Right kidney (tissue), 1 donor: ENCODE data around the gene ALKBH7.

Experiments
- DNase-seq: peaks from one replicate; pipeline ENCODE4 v3.0.0-alpha.2; 2016

Gene ALKBH7

DNA sequence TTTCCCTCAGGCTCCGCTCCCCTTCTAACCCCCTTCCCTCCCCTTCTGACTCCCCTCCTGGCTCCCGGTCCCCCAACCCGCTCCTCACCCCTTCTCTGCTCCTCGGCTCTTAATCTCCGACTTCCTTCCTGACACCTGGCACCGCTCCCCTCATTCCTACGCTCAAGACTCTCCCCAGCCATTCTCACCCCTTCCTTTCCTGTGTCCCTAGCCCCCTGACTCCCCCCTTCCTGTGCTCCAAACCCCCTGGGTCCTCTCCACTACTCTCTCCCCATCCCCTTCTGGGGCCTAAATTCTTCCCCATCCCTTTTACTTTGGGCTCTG lies 10.6 kb upstream of the ALKBH7 start:
- no peak for DNase-seq

DNA sequence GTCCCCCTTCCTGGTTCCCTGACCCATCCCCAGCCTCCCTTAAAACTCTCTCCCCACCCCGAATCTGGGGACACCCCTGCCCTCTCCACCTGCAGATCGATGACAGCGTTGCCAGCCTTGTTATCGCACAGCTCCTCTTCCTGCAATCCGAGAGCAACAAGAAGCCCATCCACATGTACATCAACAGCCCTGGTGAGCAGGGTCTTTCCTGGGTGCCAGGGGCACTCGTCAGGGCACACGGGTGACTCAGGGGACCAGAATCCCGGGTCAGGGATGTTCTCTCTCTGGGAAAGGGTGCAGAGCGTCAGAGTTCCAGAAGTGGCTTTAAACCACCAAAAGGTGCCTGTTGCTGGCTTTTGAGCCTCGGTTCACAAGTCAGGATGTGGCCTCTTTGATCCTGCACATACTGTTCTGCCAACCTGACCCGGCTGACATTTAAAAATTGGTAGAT lies 10.2 kb upstream of the ALKBH7 start:
- no peak for DNase-seq

DNA sequence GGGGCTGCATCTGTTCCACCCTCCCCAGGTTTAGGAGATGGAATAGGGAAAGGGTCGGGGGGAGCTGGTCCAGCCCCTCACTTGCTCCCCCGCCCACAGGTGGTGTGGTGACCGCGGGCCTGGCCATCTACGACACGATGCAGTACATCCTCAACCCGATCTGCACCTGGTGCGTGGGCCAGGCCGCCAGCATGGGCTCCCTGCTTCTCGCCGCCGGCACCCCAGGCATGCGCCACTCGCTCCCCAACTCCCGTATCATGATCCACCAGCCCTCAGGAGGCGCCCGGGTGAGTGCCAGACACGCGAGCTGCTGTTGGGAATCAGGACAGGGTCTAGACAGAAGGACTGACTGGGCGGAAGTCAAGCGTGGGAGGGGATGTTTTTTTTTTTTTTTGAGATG lies 8.2 kb upstream of the ALKBH7 start:
- DNase-seq: no peak

DNA sequence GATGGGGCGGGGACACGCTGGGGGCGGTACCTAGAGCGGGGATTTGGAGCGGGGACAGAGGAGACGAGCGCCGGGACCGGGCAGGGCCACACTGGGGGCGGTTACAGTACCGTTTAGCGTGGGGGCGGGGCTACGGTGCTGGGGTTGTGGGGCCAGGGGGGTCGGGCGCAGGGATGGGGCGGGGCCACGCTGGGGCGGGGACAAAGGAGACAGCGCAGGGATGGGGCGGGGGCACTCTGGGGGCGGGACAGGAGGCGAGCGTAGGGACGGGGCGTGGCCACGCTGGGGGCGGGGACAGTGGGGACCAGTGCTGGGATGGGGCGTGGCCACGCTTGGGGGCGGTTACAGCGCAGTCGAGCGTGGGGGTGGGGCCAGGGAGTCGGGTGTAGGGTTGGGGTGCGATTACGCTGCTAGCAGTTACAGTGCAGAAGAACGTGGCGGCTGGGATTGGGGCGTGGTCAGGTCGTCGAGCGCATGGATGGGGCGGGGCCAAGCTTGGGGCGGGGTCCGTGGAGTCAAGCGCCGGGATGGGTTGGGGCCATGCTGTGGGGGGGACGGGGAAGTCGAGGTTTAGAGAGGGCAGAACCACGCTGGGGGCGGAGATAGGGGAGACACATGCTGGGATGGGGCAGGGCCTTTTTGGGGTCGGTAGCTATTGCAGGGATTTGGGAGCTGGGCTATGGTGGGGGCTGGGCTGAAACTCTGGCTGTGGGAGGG lies 660 bp downstream of the ALKBH7 start:
- DNase-seq: peak; percentile 45

DNA sequence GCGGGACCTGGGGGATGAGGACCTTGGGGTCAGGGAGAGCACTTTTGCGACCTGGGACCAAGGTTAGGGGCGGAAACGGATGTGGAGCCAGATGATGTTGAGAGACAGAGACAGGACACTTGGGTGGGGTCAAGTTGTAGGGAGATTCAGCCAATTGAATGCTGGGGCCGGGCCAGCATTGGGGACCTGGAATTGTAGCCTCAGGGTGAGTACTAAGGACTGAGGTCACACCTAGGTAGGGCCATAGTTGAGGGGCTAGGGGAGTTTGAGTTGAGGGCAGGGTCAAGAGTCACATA lies 1.2 kb downstream of the ALKBH7 start:
- no peak for DNase-seq

DNA sequence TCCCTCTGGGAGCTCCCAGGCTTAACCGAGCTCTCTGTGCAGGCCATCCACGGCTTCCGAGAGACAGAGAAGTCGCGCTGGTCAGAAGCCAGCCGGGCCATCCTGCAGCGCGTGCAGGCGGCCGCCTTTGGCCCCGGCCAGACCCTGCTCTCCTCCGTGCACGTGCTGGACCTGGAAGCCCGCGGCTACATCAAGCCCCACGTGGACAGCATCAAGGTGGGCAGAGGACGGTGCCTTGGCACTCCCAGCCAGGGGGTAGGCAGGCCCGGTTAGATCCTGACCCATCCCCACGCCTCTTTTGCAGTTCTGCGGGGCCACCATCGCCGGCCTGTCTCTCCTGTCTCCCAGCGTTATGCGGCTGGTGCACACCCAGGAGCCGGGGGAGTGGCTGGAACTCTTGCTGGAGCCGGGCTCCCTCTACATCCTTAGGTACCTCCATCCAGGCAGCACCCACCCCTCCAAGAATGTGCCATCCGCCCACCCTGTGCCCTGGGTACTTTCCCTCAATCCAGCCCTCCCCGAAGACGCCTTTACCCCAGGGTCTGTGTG lies 1.6 kb downstream of the ALKBH7 start:
- DNase-seq: no peak

DNA sequence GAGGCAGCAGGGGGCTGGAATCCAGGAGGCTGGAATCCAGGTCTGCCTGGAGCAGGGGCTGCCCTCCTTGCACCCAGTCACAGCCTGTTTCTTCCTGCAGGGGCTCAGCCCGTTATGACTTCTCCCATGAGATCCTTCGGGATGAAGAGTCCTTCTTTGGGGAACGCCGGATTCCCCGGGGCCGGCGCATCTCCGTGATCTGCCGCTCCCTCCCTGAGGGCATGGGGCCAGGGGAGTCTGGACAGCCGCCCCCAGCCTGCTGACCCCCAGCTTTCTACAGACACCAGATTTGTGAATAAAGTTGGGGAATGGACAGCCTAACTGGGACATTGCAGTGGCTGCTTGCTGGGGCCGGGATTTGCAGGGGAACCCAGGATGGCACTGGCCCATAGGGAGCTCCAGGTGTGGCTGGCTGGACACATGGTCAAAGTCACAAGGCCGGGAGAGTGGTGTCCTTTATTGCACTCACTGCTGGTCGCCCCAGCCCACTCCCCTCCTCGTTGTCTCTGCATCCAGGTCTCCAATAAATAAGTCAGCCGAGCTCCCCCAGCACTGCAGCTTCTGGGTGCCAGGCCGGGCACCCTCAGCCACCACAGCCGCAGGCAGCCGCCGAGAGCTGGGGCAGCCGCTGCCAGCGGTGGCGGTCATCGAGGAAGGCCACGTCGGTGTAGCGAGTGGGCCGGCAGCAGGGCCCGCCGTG lies 2.3 kb downstream of the ALKBH7 start:
- no peak for DNase-seq

DNA sequence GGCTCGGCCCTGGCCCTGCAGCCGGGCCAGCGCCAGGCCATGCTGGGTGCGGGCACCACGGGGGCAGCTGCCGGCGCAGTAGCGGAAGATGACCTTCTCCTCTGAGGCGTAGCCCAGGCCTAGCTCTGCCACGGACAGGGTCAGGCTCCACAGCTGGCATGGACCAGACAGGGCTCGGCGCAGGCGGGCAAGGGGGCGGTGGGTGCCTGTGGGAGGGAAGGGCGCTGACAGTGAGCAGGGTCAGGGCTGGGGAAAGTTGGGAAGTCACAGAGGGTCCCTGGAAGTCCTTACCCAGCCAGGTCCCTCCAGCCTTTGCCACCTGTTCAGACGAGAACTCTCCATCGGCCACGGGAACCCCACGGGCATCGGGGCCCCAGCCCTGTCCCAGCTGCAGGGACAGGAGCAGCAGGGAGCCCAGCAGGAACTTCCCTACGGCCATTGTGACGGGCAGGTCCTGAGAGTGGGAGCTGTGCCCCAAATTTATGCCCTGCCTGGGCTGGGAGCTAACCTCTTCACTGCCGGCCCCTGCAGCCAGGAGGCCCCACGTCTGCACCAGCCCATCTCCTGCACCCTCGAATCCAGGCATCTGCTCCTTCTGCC lies 2.9 kb downstream of the ALKBH7 start, which contains the start of gene PSPN:
Gene PSPN, minus strand, starts transcription at position 523 of the 600 bp plus-strand sequence. Its CDS starts 84 bp downstream, at position 439.
- DNase-seq: no peak

DNA sequence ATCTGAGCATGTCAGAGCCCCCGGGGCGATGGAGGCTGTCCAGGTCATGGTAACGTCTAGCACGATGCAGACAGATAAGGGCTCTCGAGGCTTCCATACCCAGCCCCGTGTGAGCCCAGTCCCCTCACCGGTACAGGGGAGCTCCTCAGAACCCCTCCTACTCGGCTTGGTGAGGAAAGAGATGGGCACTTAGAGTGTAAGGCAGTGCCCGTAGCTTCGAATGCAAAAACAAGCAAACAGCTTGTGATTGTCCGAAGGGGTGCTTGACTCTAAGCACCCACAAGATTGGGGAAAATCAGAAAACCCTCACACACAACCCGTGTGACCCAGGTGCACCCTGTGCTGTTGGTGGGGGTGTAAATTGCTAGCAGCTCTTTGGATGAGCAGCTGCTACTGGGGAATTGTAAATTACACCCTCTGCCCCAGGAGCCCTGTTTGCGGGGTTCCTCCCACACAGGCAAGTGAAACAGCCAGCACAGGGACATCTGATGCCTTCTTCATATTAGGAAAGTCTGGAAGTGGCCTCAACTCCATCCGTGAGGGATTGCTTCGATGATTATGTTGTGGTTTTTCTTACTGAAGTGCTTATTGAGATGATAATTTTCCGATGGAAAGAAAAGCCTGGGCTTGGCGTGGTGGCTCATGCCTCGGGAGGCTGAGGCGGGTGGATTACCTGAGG lies 4.1 kb downstream of the ALKBH7 start:
- no peak for DNase-seq

DNA sequence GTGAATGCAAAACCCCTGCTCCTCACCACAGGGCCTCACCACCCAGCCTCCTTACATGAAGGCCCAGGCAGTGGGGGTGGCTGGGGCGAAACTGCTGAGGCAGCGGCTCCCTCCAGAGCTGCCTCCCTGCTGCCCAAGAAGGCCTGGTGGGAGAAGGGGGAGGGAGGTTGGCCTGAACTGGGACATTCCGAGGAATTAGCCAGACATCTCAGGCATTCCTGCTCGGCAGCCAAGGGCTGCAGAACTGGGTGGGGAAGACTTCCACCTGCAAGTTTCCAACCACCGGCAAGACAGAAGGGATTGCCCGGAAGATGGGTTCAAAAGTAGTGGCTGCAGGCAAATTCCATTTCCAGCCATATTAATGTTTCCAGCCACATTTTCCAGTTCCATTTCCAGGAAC lies 5.4 kb downstream of the ALKBH7 start:
- no peak for DNase-seq

DNA sequence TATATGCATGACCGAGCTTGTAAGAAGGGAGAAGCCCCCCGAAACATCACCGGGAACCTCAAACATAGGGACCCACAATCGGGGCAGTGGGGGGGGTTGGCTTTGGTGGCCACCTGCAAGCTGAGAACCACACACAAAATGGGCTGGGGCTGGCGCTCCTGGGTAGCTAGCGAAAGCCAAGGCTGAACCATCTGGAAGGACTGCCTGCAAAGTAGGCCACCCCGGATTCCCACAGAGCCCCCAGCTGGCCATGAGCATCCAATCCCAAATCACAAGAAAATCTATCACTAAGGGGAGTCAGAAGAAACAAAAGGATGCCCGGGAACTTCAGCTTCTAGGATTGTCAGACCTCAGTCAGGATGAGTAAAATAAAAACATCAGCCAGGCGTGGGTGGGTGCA lies 5.9 kb downstream of the ALKBH7 start:
- no peak for DNase-seq

DNA sequence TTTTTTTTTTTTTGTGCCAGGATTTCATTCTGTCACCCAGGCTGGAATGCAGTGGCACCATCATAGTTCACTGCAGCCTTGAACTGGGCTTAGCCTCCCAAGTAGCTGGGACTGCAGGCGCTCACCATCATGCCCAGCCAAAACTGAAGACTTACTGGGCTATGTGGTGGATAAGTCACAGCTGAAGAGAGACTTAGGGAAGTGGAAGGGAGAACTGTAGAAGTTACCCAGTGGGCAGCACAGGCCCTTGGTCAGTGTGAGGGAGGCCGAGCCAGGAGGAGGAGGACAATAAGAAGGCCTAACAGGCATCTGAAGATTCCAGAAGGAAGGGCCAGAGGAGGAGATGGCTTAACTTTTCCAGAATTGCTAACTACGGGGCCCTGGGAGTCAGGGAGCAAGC lies 7.2 kb downstream of the ALKBH7 start:
- no peak for DNase-seq

DNA sequence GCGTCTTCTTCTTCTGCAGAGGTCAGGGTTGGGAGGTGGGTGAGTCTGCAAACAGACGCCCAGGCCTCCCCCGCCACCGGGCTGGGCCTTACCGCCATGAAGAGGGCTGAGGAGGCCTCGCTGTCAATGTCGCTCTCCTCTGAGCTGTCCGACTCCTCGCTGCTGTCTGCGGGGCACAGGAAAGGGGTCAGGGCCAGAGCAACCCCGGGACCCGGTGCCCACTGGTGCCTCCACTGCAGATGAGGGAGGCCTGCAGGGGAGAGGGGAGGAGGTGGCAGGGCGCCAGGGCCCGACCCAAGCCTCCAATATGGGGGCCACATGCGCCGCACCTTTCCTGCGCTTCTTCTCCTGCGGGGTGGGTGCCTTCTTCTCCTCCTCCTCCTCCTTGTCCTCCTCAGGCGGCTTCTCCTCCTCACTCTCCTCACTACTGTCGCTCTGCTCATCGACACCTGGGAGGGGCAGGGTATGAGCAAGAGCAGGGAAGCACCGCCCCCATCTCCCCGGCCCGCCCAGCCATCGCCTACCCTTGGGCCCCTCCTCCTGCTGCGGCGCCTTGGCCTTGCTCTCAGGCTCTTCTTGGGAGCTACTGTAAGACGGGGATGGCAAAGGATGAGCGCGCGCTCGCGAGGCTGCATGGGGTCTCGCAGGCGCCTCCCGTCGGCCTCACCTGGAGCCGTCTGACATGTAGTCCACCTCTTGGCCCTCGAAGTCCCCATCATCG lies 8.6 kb downstream of the ALKBH7 start:
- no peak for DNase-seq

DNA sequence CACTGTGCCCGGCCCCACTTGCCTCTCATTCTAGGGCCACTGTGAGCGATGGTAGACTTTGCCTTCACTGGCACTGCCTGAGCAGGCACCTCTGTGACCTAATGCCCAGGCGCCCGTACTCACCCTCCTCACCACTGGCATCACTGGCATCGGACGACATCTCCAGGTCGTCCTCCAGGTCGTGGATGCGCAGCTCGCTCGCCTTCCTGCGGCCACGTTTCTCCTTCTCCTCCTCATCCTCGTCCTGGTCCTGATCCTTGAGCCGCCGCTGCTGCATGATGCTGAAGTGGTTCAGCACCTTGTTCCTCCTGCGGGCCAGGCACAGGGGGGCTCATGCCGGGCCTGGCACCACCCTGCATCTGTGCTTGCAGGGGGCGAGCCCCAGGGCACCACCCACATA lies 10.6 kb downstream of the ALKBH7 start:
- no peak for DNase-seq

DNA sequence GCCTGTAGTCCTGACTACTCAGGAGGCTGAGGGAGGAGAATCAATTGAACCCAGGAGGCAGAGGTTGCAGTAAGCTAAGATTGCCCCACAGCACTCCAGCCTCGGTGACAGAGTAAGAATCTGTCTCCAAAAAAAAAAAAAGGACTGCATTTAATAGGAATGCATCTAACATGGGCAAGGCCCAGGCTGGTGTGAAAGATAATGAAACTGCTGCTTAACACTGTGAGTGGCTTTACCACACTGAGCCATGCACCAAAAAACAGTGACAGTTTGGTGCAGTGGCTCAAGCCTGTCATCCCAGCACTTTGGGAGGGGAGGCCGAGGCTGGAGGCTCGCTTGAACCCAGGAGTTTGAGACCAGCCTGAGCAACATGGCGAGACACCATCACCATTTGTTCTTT lies 11.8 kb downstream of the ALKBH7 start:
- DNase-seq: no peak

DNA sequence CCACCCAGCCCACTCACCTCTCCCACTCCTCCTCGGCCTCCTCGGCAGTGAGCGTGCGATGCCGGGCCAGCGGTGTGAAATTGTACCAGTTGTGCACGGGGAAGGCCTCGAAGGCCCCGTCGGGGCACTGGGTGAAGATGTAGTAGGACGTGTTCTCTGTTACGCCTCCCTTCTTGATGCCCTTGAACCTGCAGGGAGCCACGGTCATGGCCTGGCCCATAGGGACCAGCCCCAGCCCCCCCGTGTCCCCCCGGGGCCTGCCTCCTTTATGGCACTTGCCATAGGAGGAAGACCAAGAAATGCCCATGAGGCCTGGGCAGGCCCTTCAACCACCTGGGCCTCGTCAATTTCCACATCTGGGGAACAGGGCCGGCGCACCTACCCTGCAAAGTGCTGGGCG lies 14.8 kb downstream of the ALKBH7 start:
- no peak for DNase-seq

DNA sequence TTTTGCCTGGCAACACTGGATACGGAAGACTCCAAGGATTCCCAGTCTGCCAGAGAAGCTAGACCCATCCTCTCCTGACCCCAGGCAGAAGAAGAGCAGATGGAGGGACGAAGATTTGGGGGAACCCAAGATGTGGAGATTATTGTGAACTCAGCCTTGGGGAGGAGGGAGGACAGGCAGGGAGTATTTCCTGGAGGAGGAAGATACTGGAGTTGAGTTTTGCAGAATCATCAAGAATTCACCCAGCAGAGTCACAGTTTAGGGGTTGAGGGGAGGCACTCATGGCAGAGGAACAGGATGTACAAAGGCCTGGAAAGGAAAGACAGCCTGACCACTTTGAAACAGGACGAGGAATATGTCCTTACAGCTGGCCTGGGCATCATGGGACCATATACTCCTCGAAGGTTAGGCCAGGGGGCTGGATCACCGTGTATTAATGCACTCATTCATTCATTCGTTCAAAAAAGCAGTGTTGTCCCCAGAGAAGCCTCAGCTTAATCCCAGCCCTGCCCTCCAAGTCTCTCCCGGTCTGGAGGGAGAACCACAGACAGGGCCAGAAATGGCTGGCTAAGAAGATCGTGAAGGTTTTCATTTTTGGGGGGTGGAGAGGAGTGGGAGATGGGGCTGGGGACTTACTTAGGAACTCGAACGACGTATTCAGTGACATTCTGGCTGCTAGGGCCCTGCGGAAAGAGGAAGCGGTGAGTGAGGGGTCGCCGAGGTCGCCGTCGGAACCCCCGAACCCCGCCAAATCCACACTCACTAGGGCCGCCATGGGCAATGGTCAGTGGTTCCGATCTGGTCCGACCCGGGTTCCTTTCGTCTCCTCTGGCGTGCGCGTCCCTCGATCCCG lies 19.9 kb downstream of the ALKBH7 start:
- DNase-seq: no peak

DNA sequence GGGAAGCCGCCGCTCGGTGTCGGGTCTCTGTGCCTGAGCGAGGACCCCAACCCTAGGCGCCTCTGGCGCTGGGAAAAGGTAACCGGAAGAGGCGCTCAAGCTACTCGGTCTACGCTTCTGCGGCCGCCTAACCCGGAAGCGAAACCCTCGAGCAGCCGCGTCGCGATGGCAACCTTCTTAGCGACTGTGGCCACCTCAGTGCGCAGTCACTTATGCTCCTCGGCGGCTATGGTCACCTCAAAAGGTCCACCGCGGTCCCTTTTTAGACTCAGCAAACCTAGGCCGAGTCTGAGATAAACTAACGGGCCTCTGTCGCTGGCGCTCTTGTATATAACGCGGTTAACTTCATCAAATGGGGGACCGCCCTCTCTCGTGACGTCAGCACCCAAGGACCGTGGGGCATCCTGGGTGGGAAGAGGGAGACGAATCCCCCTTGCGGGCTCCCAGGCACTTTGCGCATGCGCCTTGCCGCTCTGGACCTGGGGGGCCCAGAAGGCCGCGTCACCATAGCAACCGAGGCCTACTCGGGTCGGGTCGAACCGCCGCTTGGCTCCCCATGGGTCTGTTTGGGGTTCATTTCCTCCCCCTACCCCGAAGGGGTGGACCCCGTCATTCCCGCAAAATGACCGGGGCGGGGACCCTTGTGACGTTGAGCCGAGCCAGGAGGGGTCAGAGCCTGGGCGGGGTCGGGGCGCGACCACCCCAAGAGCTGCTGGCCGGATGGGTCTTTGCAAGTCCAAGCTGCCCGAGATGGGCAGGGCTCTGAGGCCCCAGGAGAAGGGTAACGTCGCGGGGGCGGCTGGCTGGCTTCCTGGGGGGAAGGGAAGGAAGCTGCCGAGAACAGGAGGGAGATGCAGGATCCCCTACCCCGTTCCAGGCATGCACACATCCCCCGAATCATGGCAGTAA lies 20.7 kb downstream of the ALKBH7 start, which contains the start of gene GTF2F1:
Gene GTF2F1, minus strand, starts transcription at position 91 of the 909 bp plus-strand sequence. CDS start 169 bp downstream, outside the sequence.
- peak; percentile 100 for DNase-seq

DNA sequence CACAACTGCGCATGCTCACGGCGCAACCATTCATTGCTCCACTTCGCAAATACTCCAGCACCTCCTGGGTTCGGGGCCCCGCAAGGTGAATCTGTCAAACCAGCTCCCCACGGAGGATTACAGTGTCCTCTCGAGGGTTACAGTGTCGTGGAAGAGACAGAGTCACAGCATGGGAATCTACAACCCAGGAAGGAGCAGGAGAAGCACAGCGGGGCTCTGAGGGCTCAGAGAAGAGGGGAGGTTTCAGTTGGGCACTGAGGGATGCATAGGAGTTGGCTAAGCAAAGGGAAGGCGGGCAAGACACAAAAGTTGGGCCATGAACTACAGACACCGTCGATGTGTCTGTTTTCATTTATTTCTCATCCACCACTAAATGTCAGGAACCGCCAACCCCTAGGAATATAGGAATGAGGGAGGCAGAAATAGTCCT lies 21.4 kb downstream of the ALKBH7 start:
- DNase-seq: no peak

DNA sequence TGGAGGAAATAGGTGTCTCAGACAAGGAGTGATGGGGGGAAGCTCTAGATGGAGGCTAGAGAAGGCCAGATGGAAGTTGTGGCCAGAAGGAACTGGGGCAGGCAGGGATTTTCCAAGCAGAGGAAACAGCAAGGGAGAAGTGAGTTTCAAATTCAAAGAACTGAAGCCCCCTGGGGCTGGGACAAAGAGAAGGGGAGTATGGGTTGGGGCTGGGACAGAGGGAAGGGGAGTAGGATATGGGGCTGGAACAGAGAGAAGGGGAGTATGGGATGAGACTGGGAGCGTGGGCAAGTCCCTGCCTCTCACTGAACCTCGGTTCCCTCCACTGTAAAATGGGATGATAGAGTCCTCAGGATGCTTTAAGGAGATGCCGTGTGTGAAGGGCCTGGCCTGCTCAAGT lies 22.2 kb downstream of the ALKBH7 start:
- DNase-seq: no peak
